OCI-LY3 (cell line): ENCODE results near the gene RAB31.

Experiments
- CTCF ChIP-seq: fragments of 200-600, 300-600 bp; sonication (generic); IDR thresholded peaks from 2 replicates; pipeline ENCODE4 v1.5.1; 2014; ENCODE audit warnings: antibody characterized with exemption, low read length, low read depth
- EZH2phosphoT487 ChIP-seq: fragments of 200-600 bp; shearing (Covaris generic); IDR thresholded peaks from 2 replicates; pipeline ENCODE4 v1.6.1; 2018; ENCODE audit warnings: antibody characterized with exemption, mixed run types, low read depth

- TF ChIP-seq CTCF: no peak
- no peak for TF ChIP-seq EZH2phosphoT487
Measured at GRCh38 chr18:9750112-9750511, 42.0 kb downstream of the RAB31 start.
